GM12878 (cell line): Measurements from ENCODE around the gene LEKR1. TPM values are rescaled to one million over a fixed set of nuclear protein-coding genes. Genes with fewer than 3 reads are reported as not detected.

Experiments used
- BCL11A ChIP-seq: IDR thresholded peaks from 2 replicates; pipeline ENCODE4 v1.6.1; 2011; ENCODE audit warnings: low read depth, low read length
- CBFB ChIP-seq: IDR thresholded peaks from 2 replicates; pipeline ENCODE4 v1.6.1; 2016; ENCODE audit warnings: antibody characterized with exemption, low read depth
- CEBPB ChIP-seq, 2 experiments: fragments of 150-350 bp in 1 of 2; IDR thresholded peaks; 2 replicates each; pipeline ENCODE4 v1.6.1; 2012 to 2014; ENCODE audit warnings: low read depth in 2 of 2, low read length in 2 of 2, borderline replicate concordance in 1 of 2, inconsistent platforms in 1 of 2
- CHD2 ChIP-seq: IDR thresholded peaks from 2 replicates; pipeline ENCODE4 v1.6.1; 2011; ENCODE audit warnings: low read depth, low read length, improper control_type of control experiment, borderline replicate concordance
- CREB1 ChIP-seq: IDR thresholded peaks from 2 replicates; pipeline ENCODE4 v1.6.1; 2012; ENCODE audit warnings: low read depth, mild to moderate bottlenecking, inconsistent platforms
- ESRRA ChIP-seq: IDR thresholded peaks from 2 replicates; pipeline ENCODE4 v1.6.1; 2012; ENCODE audit warnings: mild to moderate bottlenecking, low read length, improper control_type of control experiment
- EZH2 ChIP-seq: IDR thresholded peaks from 2 replicates; pipeline ENCODE4 v1.6.1; 2012; ENCODE audit warnings: low read depth, mild to moderate bottlenecking, control low read depth, inconsistent platforms, low read length, borderline replicate concordance; ENCODE audit not compliant: control insufficient read depth
- JUND ChIP-seq: IDR thresholded peaks from 2 replicates; pipeline ENCODE4 v1.6.1; 2012; ENCODE audit warnings: low read depth, mild to moderate bottlenecking, low read length, improper control_type of control experiment, moderate library complexity
- MEF2A ChIP-seq: IDR thresholded peaks from 2 replicates; pipeline ENCODE4 v1.6.1; 2011; ENCODE audit warnings: low read depth, mild to moderate bottlenecking, low read length, moderate library complexity; ENCODE audit not compliant: insufficient read depth
- MTA2 ChIP-seq: fragments of 450-650 bp; IDR thresholded peaks from 2 replicates; pipeline ENCODE4 v1.6.1; 2016; ENCODE audit warnings: low read depth, mild to moderate bottlenecking, moderate library complexity
- MXI1 ChIP-seq: fragments of 150-350 bp; IDR thresholded peaks from 2 replicates; pipeline ENCODE4 v1.6.1; 2011; ENCODE audit warnings: low read depth, mild to moderate bottlenecking, inconsistent platforms, low read length, improper control_type of control experiment
- NR2F1 ChIP-seq: fragments of 450-650 bp; conservative IDR thresholded peaks from 2 replicates; pipeline ENCODE4 v1.6.1; 2017; ENCODE audit warnings: mild to moderate bottlenecking
- POLR2AphosphoS5 ChIP-seq: IDR thresholded peaks from 2 replicates; pipeline ENCODE4 v1.6.1; 2011; ENCODE audit warnings: mild to moderate bottlenecking, low read length, inconsistent platforms
- RBBP5 ChIP-seq: fragments of 200-600 bp; sonication (generic); conservative IDR thresholded peaks from 2 replicates; pipeline ENCODE4 v1.6.1; 2016
- RFX5 ChIP-seq: IDR thresholded peaks from 2 replicates; pipeline ENCODE4 v1.6.1; 2011; ENCODE audit warnings: low read depth, low read length, improper control_type of control experiment
- SMAD5 ChIP-seq: IDR thresholded peaks from 2 replicates; pipeline ENCODE4 v1.6.1; 2016; ENCODE audit warnings: antibody characterized with exemption, low read depth
- TCF7 ChIP-seq: IDR thresholded peaks from 2 replicates; pipeline ENCODE4 v1.6.1; 2014; ENCODE audit warnings: antibody characterized with exemption, borderline replicate concordance
- YY1 ChIP-seq: IDR thresholded peaks from 2 replicates; pipeline ENCODE4 v1.6.1; 2011; ENCODE audit warnings: low read depth, mild to moderate bottlenecking, low read length
- ZNF217 ChIP-seq: fragments of 450-650 bp; IDR thresholded peaks from 2 replicates; pipeline ENCODE4 v1.6.1; 2017; ENCODE audit warnings: antibody characterized with exemption, mild to moderate bottlenecking
- ZSCAN29 ChIP-seq: fragments of 450-650 bp; IDR thresholded peaks from 2 replicates; pipeline ENCODE4 v1.6.1; 2017; ENCODE audit warnings: mild to moderate bottlenecking, moderate library complexity
- polyA plus RNA-seq, 11 experiments: library from polyadenylated mRNA; depleted of rRNA in 4 of 11; unstranded in 6 of 11; stranded (reverse) in 5 of 11; fragments of >200 nt; fragmentation: Nextera tagmentation in 4 of 11; fragmentation: Illumina TruSeq in 1 of 11; extraction: Ambion mirVana in 4 of 11; extraction: Trizol in 1 of 11; gene quantifications; 1 replicate in 1 of 11; 2 replicates in 10 of 11; pipeline versions ENCODE4 v1.2.1 to v1.2.3, GENCODE V29; 2011 to 2016; ENCODE audit warnings: inconsistent platforms in 2 of 11, missing spikeins in 2 of 11, low read depth in 1 of 11
- total RNA-seq, 4 experiments: library from RNA; depleted of rRNA in 3 of 4; stranded (reverse); fragments of >200 nt in 3 of 4; fragmentation: Illumina TruSeq in 1 of 4; extraction: Trizol in 1 of 4; gene quantifications; 2 replicates each; pipeline versions ENCODE4 v1.2.1 to v1.2.3, GENCODE V29; 2013 to 2021
- TF ChIP-seq, protein P1 (sequence below): fragments of 450-650 bp; IDR thresholded peaks from 2 replicates; pipeline ENCODE4 v1.6.1; 2017; ENCODE audit warnings: mild to moderate bottlenecking, moderate library complexity
- TF ChIP-seq, protein P2 (sequence below): fragments of 450-650 bp; IDR thresholded peaks from 2 replicates; pipeline ENCODE4 v1.6.1; 2017; ENCODE audit warnings: antibody characterized with exemption, mild to moderate bottlenecking, moderate library complexity
- TF ChIP-seq, protein P3 (sequence below): fragments of 450-650 bp; formaldehyde crosslinking; IDR thresholded peaks from 2 replicates; pipeline ENCODE4 v1.4.0; 2020; ENCODE audit warnings: mild to moderate bottlenecking, moderate library complexity

LEKR1 gene
- total and polyA plus RNA-seq, 10 of the 15 experiments (the other 5 are each of a cell fraction or from before 2014, with no cell fraction given), result 0.48 to 3.2 (median 1.3) TPM

DNA sequence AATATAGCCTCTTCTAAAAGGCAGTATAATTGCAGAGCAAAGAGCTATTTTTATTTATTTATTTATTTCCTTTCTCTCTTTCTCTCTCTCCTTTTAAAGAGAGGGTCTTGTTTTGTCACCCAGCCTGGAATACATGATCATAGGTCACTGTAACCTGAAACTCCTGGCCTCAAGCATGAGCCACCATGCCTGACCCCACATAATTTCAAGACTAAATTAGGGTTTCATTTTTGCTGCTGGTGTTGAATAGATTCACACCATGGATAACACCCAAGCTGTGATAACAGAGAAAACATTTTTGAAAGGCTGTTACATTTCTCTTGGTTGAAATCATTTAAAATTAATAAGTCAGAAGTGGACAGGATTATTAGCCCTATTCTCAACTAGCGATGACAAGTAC is 131.6 kb downstream of the LEKR1 start (continued):
- no peak for TF ChIP-seq RFX5
- TF ChIP-seq CBFB, result no peak
- no peak for TF ChIP-seq TCF7
- peak; percentile 77 for TF ChIP-seq NR2F1
- TF ChIP-seq, protein P1, sequence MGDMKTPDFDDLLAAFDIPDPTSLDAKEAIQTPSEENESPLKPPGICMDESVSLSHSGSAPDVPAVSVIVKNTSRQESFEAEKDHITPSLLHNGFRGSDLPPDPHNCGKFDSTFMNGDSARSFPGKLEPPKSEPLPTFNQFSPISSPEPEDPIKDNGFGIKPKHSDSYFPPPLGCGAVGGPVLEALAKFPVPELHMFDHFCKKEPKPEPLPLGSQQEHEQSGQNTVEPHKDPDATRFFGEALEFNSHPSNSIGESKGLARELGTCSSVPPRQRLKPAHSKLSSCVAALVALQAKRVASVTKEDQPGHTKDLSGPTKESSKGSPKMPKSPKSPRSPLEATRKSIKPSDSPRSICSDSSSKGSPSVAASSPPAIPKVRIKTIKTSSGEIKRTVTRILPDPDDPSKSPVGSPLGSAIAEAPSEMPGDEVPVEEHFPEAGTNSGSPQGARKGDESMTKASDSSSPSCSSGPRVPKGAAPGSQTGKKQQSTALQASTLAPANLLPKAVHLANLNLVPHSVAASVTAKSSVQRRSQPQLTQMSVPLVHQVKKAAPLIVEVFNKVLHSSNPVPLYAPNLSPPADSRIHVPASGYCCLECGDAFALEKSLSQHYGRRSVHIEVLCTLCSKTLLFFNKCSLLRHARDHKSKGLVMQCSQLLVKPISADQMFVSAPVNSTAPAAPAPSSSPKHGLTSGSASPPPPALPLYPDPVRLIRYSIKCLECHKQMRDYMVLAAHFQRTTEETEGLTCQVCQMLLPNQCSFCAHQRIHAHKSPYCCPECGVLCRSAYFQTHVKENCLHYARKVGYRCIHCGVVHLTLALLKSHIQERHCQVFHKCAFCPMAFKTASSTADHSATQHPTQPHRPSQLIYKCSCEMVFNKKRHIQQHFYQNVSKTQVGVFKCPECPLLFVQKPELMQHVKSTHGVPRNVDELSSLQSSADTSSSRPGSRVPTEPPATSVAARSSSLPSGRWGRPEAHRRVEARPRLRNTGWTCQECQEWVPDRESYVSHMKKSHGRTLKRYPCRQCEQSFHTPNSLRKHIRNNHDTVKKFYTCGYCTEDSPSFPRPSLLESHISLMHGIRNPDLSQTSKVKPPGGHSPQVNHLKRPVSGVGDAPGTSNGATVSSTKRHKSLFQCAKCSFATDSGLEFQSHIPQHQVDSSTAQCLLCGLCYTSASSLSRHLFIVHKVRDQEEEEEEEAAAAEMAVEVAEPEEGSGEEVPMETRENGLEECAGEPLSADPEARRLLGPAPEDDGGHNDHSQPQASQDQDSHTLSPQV, result no peak
- TF ChIP-seq RBBP5, result no peak
- no peak for TF ChIP-seq ZSCAN29
- TF ChIP-seq POLR2AphosphoS5, result no peak
- TF ChIP-seq, protein P2, sequence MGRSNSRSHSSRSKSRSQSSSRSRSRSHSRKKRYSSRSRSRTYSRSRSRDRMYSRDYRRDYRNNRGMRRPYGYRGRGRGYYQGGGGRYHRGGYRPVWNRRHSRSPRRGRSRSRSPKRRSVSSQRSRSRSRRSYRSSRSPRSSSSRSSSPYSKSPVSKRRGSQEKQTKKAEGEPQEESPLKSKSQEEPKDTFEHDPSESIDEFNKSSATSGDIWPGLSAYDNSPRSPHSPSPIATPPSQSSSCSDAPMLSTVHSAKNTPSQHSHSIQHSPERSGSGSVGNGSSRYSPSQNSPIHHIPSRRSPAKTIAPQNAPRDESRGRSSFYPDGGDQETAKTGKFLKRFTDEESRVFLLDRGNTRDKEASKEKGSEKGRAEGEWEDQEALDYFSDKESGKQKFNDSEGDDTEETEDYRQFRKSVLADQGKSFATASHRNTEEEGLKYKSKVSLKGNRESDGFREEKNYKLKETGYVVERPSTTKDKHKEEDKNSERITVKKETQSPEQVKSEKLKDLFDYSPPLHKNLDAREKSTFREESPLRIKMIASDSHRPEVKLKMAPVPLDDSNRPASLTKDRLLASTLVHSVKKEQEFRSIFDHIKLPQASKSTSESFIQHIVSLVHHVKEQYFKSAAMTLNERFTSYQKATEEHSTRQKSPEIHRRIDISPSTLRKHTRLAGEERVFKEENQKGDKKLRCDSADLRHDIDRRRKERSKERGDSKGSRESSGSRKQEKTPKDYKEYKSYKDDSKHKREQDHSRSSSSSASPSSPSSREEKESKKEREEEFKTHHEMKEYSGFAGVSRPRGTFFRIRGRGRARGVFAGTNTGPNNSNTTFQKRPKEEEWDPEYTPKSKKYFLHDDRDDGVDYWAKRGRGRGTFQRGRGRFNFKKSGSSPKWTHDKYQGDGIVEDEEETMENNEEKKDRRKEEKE, result no peak
- TF ChIP-seq ZNF217, result no peak
- peak; percentile 66 for TF ChIP-seq JUND
- TF ChIP-seq CEBPB (IDR thresholded peaks at IDR 0.05; ENCODE audit: borderline replicate concordance in 1 of 2, low read depth in 2 of 2, low read length in 2 of 2), result no peak
- no peak for TF ChIP-seq EZH2
- TF ChIP-seq, protein P3, sequence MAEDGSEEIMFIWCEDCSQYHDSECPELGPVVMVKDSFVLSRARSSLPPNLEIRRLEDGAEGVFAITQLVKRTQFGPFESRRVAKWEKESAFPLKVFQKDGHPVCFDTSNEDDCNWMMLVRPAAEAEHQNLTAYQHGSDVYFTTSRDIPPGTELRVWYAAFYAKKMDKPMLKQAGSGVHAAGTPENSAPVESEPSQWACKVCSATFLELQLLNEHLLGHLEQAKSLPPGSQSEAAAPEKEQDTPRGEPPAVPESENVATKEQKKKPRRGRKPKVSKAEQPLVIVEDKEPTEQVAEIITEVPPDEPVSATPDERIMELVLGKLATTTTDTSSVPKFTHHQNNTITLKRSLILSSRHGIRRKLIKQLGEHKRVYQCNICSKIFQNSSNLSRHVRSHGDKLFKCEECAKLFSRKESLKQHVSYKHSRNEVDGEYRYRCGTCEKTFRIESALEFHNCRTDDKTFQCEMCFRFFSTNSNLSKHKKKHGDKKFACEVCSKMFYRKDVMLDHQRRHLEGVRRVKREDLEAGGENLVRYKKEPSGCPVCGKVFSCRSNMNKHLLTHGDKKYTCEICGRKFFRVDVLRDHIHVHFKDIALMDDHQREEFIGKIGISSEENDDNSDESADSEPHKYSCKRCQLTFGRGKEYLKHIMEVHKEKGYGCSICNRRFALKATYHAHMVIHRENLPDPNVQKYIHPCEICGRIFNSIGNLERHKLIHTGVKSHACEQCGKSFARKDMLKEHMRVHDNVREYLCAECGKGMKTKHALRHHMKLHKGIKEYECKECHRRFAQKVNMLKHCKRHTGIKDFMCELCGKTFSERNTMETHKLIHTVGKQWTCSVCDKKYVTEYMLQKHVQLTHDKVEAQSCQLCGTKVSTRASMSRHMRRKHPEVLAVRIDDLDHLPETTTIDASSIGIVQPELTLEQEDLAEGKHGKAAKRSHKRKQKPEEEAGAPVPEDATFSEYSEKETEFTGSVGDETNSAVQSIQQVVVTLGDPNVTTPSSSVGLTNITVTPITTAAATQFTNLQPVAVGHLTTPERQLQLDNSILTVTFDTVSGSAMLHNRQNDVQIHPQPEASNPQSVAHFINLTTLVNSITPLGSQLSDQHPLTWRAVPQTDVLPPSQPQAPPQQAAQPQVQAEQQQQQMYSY (CRISPR knock-in tag), result no peak
- TF ChIP-seq YY1, result peak; percentile 50; the same call in 1 of the 2 replicates
- TF ChIP-seq SMAD5, result no peak
- 0 out of 2 replicates have a peak, but pooled peaks have one; percentile 4 for TF ChIP-seq MEF2A
- no peak for TF ChIP-seq ESRRA
- TF ChIP-seq MTA2, result peak; percentile 80
- peak; percentile 34; the same call in 1 of the 2 replicates for TF ChIP-seq CREB1
- no peak for TF ChIP-seq MXI1
- no peak for TF ChIP-seq CHD2
- TF ChIP-seq BCL11A, result 0 out of 2 replicates have a peak, but pooled peaks have one; percentile 37
